Fibroblast of lung (primary cell): ENCODE measurements around the gene ARSG. TPM values are rescaled to one million over a fixed set of nuclear protein-coding genes. Genes with fewer than 3 reads are reported as not detected.
"Not testable (repeated sequence)": the region's sequence is repeated elsewhere in the genome, so short reads cannot be mapped to it uniquely, and the experiment has no call there.

Experiments used
- DNase-seq, 2 donors: peaks; one replicate each; pipeline versions ENCODE4 v3.0.0 to v3.0.0-alpha.2; 2010; ENCODE audit warnings: low read depth in 2 of 2
- H2AFZ ChIP-seq: 2 replicates; pipeline ENCODE4 v1.5.1; 2012; ENCODE audit warnings: low read length, control low read depth, inconsistent platforms
- H3K27ac ChIP-seq: 2 replicates; pipeline ENCODE4 v1.5.1; 2011; ENCODE audit warnings: low read length, control low read depth; ENCODE audit not compliant: insufficient read depth
- H3K27me3 ChIP-seq: 2 replicates; pipeline ENCODE4 v1.5.1; 2011; ENCODE audit warnings: mild to moderate bottlenecking, low read length; ENCODE audit not compliant: control insufficient read depth, insufficient read depth
- H3K36me3 ChIP-seq: 2 replicates; pipeline ENCODE4 v1.5.1; 2011; ENCODE audit warnings: low read length; ENCODE audit not compliant: control insufficient read depth, insufficient read depth
- H3K4me1 ChIP-seq: 2 replicates; pipeline ENCODE4 v1.5.1; 2011; ENCODE audit warnings: low read length; ENCODE audit not compliant: control insufficient read depth, insufficient read depth; ENCODE audit errors: extremely low read depth
- H3K4me2 ChIP-seq: 2 replicates; pipeline ENCODE4 v1.5.1; 2011; ENCODE audit warnings: low read length, control low read depth; ENCODE audit not compliant: insufficient read depth; ENCODE audit errors: extremely low read depth
- H3K4me3 ChIP-seq, 4 experiments: fragments of 200-600 bp in 1 of 4; sonication (generic) in 1 of 4; replicated peaks in 1 of 4; 2 replicates each; pipeline ENCODE4 v1.5.1; 2011 to 2016; ENCODE audit warnings: low read length in 4 of 4, low read depth in 3 of 4, mild to moderate bottlenecking in 3 of 4, control low read depth in 2 of 4, inconsistent platforms in 1 of 4, mixed read lengths in 1 of 4; ENCODE audit not compliant: insufficient read depth in 1 of 4; ENCODE audit errors: control extremely low read depth in 1 of 4
- H3K79me2 ChIP-seq: 2 replicates; pipeline ENCODE4 v1.5.1; 2012; ENCODE audit warnings: mild to moderate bottlenecking, low read length, inconsistent platforms; ENCODE audit not compliant: control insufficient read depth, insufficient read depth
- H3K9ac ChIP-seq: 2 replicates; pipeline ENCODE4 v1.5.1; 2011; ENCODE audit warnings: mild to moderate bottlenecking, low read length, control low read depth; ENCODE audit not compliant: insufficient read depth
- H3K9me3 ChIP-seq: 2 replicates; pipeline ENCODE4 v1.5.1; 2012; ENCODE audit warnings: low read depth, low read length; ENCODE audit not compliant: control insufficient read depth, insufficient read depth
- H4K20me1 ChIP-seq: 2 replicates; pipeline ENCODE4 v1.5.1; 2011; ENCODE audit warnings: low read length; ENCODE audit not compliant: control insufficient read depth, insufficient read depth; ENCODE audit errors: extremely low read depth
- CTCF ChIP-seq, 2 donors: IDR thresholded peaks in 1 of 2; conservative IDR thresholded peaks in 1 of 2; 1 replicate in 1 of 2; 2 replicates in 1 of 2; pipeline ENCODE4 v1.5.1; 2011 to 2012; ENCODE audit warnings: low read length in 2 of 2, control low read depth in 1 of 2, inconsistent platforms in 1 of 2, low read depth in 1 of 2, mild to moderate bottlenecking in 1 of 2
- EZH2 ChIP-seq: IDR thresholded peaks from 2 replicates; pipeline ENCODE4 v1.5.1; 2012; ENCODE audit warnings: low read length, control low read depth, mild to moderate bottlenecking; ENCODE audit errors: missing control alignments
- polyA plus RNA-seq, 2 donors: library from polyadenylated mRNA; depleted of rRNA in 1 of 2; stranded (reverse) in 1 of 2; unstranded in 1 of 2; fragments of >200 nt; gene quantifications; 2 replicates each; pipeline ENCODE4 v1.2.1, GENCODE V29; 2011 to 2012; ENCODE audit warnings: missing spikeins in 1 of 2
- total RNA-seq: library from RNA; depleted of rRNA; stranded (reverse); fragments of >200 nt; gene quantifications from 2 replicates; pipeline ENCODE4 v1.2.1, GENCODE V29; 2014

ARSG gene
- total and polyA plus RNA-seq, 2 donors (not counting 1 experiment from before 2014, with no cell fraction given): 3.5 to 8.1 TPM

DNA sequence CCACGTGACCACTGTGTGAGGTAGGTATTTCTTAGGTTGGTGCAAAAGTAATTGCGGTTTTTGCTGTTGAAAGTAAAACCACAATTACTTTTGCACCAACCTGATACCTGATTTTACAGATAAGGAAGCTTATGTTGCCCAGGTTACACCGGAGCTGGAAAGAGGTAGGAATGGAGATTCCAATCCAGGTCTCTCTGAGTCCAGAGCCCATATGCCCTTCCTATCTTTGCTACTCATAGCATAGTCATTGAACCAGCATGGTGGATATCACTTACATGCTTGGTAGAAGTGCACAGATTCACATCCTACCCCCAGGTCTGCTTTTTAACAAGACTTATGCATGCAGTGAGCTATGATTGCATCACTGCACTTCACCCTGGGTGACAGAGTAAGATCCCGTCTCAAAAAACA is 61.8 kb downstream of the ARSG start:
- H3K27me3 ChIP-seq: no peaks in the 10 kb centered on the region
- TF ChIP-seq CTCF (conservative IDR thresholded peaks at IDR 0.05 in 1 of 2, IDR thresholded peaks at IDR 0.05 in 1 of 2; ENCODE audit: low read depth in 1 of 2, low read length in 2 of 2) (no peak), EZH2 (no peak)
- H3K9me3 ChIP-seq: no peaks in the 10 kb centered on the region
- no peak overlapping the region for H3K27ac ChIP-seq
- H3K36me3 ChIP-seq: no peaks in the 10 kb centered on the region
- DNase-seq: no peak
- no peaks in the 10 kb centered on the region for H3K79me2 ChIP-seq
- no peak overlapping the region for H2AFZ ChIP-seq
- H3K4me3 ChIP-seq: no peak overlapping the region
- H3K4me2 ChIP-seq: no peak overlapping the region
- peaks cover 7% of the 10 kb centered on the region for H3K4me1 ChIP-seq
- no peak overlapping the region for H3K9ac ChIP-seq
- no peaks in the 10 kb centered on the region for H4K20me1 ChIP-seq

- H3K9me3 ChIP-seq, H3K9ac ChIP-seq, H4K20me1 ChIP-seq, H3K27me3 ChIP-seq, H3K4me3 ChIP-seq, H2AFZ ChIP-seq, H3K79me2 ChIP-seq, H3K36me3 ChIP-seq, H3K4me2 ChIP-seq, H3K4me1 ChIP-seq: not testable (repeated sequence)
- DNase-seq: peak; percentile 49 to 72
- H3K27ac ChIP-seq: peak overlapping the region; percentile 71
Measured at GRCh38 chr17:68354311-68354710, 63.0 kb downstream of the ARSG start.

- not testable (repeated sequence) for H2AFZ ChIP-seq, H3K4me1 ChIP-seq, H3K36me3 ChIP-seq, H3K79me2 ChIP-seq, H3K9ac ChIP-seq, H3K27me3 ChIP-seq, H3K9me3 ChIP-seq, H3K4me3 ChIP-seq, H4K20me1 ChIP-seq
- Histone ChIP-seq H3K4me2 (peak overlapping the region; percentile 57), H3K27ac (peak overlapping the region; percentile 71)
- DNase-seq: peak; percentile 48 to 70
Measured at GRCh38 chr17:68355108-68355507, 63.8 kb downstream of the ARSG start.

- Histone ChIP-seq H3K4me1 (peaks cover 7% of the 10 kb centered on the region), H3K4me2 (no peak overlapping the region), H3K27ac (no peak overlapping the region), H4K20me1 (no peaks in the 10 kb centered on the region), H3K4me3 (no peak overlapping the region), H3K79me2 (no peaks in the 10 kb centered on the region), H3K36me3 (no peaks in the 10 kb centered on the region), H3K9ac (no peak overlapping the region), H3K9me3 (no peaks in the 10 kb centered on the region), H2AFZ (no peak overlapping the region), H3K27me3 (no peaks in the 10 kb centered on the region)
- TF ChIP-seq CTCF (conservative IDR thresholded peaks at IDR 0.05 in 1 of 2, IDR thresholded peaks at IDR 0.05 in 1 of 2; ENCODE audit: low read depth in 1 of 2, low read length in 2 of 2) (no peak), EZH2 (no peak)
- peak in 1 of 2 donors; percentile 74 for DNase-seq
Measured at GRCh38 chr17:68356520-68356919, 65.2 kb downstream of the ARSG start.
